ENCODE measurements around the gene ATF6.

Gene ATF6

DNA sequence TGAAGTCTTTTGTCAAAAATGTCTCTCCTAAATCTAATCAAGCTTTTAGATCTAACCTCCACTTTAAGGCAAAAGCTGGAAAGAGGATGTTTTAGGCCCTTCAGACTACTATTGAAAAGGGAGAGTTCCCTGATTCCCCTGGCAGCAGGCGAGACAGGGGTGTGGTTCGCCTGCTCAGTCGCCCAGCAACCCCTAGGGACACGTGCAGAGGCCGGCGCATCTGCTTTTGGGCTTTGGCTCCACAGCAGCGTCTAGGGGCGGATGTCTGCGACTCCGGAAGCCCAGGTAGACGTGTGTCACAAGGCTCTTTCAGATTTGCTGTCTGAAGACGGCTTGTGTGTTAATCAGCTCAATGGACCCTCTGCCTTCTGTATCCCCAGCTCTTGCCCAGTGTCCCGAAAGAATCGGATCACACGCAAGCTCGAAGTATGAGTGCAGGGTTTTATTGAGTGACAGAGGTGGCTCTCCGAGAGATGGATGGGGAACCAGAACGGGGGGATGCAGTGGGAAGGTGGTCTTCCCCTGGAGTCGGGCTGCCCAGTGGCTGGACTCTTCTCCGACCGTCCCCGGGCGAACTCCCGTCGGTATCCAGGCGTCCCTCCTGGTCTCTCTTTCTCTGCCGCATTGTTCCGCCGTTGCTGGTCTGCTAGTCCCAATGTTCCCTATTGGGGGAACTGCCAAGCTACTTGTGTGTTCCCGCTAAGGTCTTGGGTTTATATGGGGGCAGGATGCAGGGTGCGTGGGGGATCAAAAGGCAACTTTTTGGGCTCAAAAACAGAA lies 212.1 kb downstream of the ATF6 start:
- peak in 1 of 3 experiments; percentile 46 for DNase-seq

DNA sequence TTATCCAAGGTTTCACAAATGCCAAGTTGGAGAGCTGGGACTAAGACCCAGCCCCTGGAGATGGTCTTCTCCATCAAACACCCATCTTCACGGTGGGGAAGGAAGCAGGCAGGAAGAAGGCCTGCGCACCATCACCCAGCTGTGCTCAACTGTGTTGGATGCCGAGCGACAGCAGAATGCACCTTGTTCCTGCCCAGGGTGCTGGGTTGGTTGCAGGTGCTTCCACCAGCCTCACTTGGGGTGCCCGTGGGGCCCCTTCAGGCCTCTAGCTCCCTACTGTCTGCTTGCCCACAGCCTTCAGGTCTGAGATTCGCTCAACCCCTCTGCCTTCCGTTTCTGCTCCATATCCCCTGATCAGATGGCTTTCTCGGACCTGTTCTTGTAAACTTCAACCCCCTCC lies 215.0 kb downstream of the ATF6 start:
- DNase-seq, result no peak

DNA sequence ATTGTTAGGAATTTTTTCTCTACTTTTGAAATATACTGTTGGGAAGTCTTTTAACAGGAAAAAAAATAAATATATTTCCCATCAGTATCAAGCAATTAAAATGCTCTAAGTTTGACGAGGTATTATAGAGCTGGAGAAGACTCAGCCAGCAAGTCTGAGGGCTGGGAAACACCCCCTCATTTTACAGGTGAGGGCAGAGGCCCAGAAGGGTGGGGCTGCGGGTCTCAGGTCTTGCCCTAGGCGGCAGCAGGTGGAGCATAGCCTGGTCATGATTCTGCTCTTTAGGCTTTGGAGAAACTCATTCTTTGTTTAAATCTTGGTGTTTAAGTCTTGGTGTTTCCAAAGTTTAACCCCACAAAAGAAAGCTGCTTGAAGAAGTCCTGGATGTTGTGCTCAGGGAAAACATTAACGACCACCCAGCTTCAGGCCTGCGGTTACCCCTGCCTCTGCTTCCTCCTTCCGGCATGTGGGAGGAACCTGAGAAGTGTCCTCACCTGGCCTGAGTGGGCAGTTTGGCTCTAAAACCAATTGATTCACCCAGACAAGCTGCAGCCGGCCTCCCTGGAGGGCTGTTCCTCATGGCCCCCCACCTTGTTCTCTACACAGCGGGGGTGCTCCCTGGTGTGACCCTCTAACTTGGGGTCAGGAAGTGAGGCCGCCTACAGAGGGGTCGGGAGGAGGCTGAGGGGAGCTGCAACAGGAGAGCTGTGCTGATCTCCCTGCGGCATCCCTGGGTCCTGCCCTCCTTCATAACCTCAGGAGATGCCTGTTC lies 215.8 kb downstream of the ATF6 start:
- no peak for DNase-seq

- DNase-seq, result no peak
Measured at GRCh38 chr1:161982507-161982895, 216.4 kb downstream of the ATF6 start.

GRCh38 chr1:161982917-161983316 lies 216.8 kb downstream of the ATF6 start:
- no peak for DNase-seq

GRCh38 chr1:161983725-161984124 lies 217.6 kb downstream of the ATF6 start:
- no peak for DNase-seq

DNA sequence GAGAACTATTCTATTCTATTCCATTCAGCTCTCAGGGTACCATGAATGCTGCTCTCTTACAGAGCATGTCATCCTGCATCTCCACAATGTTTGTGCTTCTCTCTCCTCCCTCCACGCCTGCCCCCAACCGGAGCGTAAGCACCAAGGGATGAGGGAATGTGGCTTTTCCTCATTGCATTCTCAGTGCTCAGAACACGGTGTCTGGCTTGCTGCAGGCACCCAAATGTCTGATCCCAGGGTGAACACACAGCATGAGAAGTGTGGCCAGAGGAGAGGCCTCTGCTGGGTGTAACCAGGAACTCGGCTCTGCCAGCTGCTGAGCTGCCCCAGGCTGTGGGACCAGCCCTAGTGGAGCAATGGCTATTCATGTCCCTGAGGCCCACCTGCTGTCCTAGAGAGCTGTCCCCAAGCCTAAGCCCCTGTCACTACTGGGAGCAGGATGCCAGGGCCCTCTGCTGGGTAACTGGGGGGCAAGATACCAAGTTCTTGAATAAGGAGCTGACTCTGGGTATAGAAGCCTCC lies 219.2 kb downstream of the ATF6 start:
- no peak for DNase-seq

GRCh38 chr1:161986328-161986727 lies 220.2 kb downstream of the ATF6 start:
- no peak for DNase-seq

- DNase-seq, result no peak
Measured at GRCh38 chr1:161987303-161987702, 221.2 kb downstream of the ATF6 start.

DNA sequence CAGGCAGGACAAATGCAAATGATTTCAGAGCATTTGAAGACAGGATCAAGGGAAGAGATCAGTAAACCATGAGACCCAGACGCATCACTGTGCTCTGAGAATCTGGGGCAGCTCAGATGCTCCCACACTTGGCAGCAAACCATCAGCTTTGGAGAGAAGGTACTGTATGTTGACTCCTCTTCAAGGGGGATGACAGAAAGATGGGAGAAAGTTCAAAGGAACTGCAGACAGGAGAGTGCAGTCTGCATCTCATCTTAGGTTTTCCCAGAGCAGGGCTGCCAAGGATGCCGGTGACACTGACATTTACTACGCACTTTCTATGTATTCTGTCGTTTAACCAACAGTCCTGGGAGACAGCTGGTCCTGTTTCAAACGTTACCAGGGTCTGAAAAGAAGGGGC lies 221.8 kb downstream of the ATF6 start:
- DNase-seq, result no peak

DNA sequence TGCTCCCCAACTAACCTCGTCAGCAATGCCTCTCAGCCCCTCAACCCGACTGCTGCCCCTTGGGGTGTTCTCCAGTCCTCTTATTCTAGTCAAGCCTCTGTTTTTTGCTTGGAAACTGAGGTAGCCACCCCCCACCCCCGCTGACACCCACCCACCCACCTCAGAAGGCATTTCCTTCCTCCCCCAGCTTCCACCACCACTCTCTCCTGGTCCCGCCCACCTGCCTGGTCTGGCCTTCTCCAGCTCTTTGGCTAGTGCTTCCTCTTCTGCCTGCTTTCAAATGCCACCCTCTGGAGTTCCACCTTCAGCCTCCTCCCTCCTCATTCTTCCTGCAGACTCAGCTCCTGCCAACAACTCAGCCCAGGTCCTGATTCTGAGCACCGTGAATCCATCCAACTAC lies 222.3 kb downstream of the ATF6 start:
- no peak for DNase-seq

DNA sequence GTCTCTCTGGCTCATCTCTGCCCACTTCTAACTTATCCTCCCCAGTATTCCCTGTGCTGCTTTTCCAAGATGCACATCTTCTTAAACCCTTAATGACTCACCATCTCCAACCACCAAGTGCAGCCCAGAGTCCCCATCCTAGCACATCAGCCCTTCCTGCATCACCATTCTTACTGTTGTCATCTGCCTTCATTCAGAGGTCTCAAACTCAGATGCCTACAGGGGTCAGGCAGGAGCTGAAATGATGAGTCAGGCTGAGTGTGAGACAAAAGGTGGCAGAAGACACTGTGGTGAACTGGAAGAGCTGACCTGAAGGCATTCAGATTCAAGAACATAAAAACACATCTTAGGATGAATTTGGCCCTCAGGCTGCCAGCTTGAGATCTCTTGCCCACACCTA lies 223.0 kb downstream of the ATF6 start:
- no peak for DNase-seq

DNA sequence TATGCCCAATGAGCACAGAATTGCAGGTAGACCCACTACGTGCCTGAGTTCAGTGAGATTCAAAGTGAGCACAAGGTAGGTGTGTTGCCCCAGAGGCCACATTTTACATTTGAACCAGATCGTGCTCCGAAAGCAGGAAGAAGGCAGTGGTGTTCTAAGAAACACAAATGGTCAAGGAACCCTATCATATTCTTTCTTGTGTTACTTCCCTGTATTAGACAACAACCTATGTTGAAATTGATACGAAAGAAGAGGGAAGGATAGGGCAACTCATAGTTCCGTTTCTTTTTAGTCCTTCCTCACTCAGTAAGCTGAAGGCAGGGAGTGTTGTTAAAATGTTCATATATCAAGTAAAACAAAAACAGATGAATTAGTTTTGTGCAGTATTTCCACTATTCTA lies 223.7 kb downstream of the ATF6 start:
- no peak for DNase-seq

DNA sequence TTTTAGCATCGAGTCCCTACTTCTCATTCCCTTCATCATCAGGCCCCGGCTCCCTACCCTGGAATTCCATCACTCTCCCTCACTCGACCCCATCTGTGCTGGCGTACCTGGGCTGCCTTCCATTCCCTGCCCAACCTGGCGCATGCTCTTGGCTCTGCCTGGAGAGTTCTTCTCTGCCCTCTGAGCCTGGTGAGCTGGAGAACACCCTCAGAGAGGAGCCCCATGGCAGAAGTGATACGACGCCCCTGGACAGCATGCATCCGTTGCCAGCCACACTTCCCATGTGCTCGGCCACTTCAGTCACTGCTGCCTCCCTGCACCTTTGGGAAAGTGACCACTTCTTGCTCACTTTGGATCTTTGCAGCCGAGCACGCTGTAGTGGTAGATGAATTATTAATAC lies 227.5 kb downstream of the ATF6 start:
- no peak for DNase-seq

DNA sequence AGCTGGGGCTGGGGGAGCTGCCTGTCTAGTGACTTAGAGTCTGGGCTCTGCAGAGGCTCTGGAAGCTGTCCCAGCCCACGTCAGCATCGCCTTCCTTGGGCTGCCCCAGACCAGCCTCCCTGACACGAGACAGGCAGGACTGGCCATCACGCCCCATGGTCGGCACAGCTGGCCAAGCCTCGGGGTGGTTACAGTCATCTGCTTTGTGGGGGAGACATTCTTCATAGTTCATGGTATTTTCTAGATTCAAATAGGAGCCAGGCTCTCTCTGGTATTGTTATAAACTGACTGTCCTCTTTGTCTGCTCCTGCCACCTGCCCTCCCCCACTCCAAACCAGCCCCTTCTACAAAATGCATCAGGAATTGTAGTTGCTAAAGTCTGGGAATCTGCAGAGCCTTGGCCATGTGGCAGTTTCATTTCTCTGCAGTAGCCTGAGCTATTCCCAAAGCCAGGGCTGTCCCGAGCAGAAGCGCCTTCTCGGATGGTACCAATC lies 228.1 kb downstream of the ATF6 start:
- no peak for DNase-seq

DNA sequence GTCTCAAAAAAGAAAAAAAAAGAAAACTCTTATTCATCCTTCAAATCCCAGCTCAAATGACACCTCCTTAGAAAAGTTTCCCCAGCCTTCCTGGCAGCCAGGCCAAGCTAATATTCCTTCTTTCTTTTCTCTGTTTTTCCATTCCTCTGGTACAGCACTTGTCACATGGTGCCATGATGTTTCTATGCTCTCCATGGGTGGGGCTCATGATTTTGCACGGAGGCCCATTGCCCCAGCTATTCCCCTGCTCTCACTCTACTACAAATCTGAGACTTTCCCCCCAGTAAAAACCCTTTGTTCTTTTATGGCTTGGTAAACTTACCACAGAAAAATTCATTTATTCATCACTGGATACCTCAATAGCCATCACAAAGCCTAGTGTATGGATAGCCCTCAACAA lies 231.0 kb downstream of the ATF6 start:
- DNase-seq, result no peak

- DNase-seq, result no peak
Measured at GRCh38 chr1:161998811-161999210, 232.7 kb downstream of the ATF6 start.

DNA sequence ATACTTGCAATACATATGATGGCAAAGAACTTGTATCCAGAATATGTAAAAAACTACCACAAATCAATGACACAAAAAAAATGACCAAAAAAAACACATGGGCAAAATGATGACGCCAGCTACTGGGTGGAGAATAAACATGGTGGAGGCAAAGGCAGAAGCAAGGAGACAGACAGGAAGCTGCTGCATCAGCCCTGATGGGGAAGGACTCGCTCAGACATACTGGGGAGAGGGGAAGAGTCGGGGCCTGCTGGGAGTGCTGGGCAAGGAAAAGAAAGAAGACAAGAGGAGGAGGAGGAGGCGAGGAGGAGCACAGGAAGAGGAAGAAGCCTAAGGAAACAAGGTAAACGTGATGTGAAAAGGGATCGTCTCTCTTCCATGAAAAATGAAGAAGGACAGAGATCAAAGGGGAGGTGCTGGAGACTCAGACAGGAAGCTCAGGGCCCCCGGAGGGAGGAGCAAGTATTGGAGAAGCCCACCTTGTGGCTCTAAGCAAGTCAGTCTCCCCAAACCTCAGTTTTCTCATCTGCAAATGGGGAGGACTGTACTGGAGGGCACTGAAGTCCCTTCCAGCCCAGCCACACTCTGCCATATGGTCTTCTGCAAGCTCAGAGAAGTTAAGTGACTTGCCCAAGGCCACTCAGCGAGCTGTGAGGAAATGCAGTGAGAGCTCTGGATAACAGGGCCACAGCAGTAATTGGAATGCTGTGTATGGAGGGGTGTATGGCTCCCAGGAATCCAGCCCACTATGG lies 233.4 kb downstream of the ATF6 start:
- DNase-seq, result no peak

DNA sequence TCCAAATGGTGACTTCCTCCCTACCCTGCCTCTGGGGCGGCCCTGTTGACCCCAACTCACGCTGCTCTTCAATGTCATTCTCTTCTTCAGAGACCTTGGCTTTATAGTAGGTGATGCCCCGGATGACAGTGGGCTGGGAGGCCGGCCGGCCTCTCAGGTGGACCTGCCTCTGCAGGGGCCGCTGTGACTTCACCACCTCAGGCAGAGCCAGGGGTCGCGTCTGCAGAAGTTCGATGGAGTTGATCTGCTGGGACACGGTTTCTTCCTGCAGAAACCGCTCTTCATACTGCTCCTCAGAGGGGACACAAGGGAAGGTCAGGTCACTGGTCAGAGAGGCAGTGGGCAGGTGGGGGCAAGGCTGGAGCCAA lies 233.9 kb downstream of the ATF6 start:
- DNase-seq, result no peak

- no peak for DNase-seq
Measured at GRCh38 chr1:162003061-162003829, 237.1 kb downstream of the ATF6 start.

DNA sequence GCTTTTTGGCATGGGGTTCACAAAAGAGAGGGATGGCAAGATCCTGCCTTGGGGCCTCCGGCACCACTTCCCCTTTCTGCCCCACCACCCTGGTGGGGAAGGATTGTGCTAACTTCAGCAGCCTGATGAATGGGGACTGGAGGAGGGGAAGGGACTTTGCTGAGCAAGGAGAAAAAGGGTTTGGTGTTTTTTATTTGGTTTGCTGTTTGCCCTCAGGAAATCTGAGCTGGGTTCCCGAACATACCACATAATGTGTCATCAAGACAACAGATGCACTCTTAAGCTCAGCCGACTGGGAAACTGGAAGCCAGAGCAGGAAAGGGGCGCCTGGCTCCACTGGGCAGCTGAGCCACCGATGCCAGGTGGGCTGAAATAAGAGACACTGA lies 237.7 kb downstream of the ATF6 start:
- DNase-seq, result peak in 1 of 3 experiments; percentile 14

- no peak for DNase-seq
Measured at GRCh38 chr1:162004441-162004950, 238.4 kb downstream of the ATF6 start.
